ENCODE results near the gene PCDHA1.

- TF ChIP-seq CTCF (IDR thresholded peaks at IDR 0.05; ENCODE audit: low read depth, low read length, poor library complexity, severe bottlenecking) = no peak
- no peak for TF ChIP-seq EZH2phosphoT487 (IDR thresholded peaks at IDR 0.05; ENCODE audit: borderline replicate concordance, low read length)
Observed at GRCh38 chr5:140877262-140877581, 91.3 kb downstream of the PCDHA1 start.

All from DOHH2 (cell line).